HG02610 (cell line): Measurements from ENCODE around the gene MAP2K5.
A peak's percentile ranks its signal among the peaks of the same experiment; 100 is the strongest.

ENCODE experiments used
- ATAC-seq: cut with Tn5 transposase; IDR thresholded peaks from one replicate; pipeline ENCODE4 v1.9.1; 2021; ENCODE audit warnings: mild to moderate bottlenecking, moderate library complexity; ENCODE audit not compliant: unreplicated experiment

Gene MAP2K5

DNA sequence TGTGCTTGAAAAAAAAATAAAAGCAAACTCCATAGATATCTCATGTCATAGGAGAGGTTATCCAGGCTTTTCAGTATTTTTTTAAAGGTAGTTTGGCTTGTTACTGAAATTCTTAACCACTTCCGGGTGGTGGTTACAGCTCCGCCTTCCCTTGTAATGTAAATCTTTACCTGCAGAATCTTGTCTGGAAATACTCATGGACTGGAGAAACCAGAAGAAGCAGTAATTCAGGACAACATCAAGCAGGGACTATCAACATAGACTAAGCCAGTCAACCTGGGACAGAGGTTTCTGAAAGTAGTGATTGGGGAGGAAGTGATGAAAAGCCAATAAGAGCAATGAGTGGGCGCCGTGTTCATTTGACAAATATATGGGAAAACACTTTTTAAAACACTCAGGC, 203.9 kb downstream of the MAP2K5 start:
- ATAC-seq: no peak

DNA sequence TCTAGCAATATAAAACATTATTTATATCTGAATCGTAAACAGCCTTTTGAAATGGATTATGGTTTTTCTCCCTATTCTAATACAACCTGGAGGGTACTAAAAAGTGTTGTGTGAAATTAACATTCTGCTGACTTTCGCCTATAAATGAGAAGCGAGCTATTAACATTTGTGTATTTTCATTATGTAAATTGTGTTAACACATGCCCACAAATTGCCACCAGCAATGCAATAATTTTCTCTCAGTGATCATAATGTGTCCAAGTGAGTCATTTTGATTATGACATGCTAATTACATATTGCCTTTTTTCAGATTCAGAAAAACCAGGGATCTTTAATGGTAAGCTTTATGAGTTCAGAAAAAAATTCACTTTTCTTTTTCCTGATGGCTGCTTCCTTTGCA, 205.4 kb downstream of the MAP2K5 start:
- no peak for ATAC-seq

DNA sequence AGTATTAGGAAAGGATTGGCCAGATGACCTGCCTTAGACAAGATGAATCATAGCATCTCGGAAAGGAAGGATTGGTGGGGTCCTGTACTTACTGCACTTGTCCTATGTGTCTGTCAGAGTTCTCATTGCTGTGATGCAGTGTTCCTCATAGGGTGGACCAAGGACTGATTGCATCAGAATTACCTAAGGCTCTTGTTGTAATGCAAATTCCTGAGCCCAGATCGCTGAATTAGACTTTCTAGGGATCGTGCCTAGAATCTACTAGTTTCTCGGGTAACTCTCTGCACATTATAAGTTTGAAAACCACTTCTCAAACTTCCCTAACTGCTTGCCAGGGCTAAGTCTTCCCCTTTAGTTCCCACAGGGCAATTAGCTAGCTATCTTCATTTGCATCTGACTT, 207.9 kb downstream of the MAP2K5 start:
- ATAC-seq: no peak

GRCh38 chr15:67753891-67754290, 211.4 kb downstream of the MAP2K5 start:
- ATAC-seq: no peak

GRCh38 chr15:67755264-67755663, 212.8 kb downstream of the MAP2K5 start:
- ATAC-seq: no peak

GRCh38 chr15:67755936-67756335, 213.4 kb downstream of the MAP2K5 start:
- ATAC-seq: no peak

- ATAC-seq: no peak
Observed at GRCh38 chr15:67758619-67759300, 216.3 kb downstream of the MAP2K5 start.

DNA sequence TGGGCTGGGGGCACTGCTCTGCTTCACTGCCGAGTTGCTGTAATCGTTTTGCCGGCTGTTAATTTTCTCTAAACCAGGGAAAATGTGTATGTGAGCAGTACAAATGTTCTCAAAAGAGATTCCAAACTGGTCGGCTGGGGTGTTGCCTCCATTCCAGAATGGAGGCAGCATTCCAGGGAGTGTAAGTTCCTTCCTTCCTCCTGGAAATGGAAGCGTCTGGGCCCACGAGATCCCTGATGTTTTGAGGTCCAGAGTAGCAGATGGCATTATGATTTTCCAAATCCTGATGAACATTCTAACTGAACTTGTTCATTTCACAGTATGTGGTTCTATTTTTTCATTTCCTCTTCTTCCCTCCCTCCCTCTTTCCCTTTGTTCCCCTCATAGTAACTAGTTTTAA, 218.4 kb downstream of the MAP2K5 start:
- no peak for ATAC-seq

- ATAC-seq: no peak
Observed at GRCh38 chr15:67761343-67761742, 218.8 kb downstream of the MAP2K5 start.

DNA sequence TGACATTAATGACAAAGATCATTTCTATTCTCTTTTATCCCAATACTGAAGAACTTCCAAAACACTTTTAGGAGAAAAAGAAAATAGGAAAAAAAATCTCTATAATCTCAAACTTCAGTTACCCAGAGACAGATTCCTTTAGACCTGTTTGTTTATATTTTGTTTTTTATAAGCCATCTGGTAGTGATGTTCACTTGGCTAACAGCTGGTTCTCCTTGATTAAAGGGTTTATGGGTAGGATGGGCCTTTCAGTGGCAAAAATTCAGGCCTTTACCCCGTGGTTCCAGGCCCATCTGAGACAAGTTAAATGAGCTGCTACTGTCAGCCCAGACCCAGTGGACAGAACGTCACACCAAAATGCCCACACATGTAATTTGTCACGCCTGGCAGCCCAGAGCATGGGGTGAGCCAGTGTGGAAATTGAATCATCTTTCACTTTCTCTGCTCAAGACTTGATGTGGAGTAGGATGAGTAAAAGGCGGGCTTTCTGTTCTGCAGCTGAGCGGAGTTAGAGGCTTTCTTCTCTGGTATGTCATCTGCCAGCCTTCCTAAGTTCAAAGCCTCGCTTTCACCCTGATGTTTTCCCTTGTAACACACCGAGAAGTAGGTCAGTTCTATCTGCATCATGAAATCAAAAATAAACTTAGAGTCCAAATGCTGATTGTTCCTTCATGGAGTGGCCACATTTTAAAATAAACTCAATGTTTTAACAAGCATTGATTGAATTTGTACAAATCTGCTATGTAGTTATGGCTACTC, 220.3 kb downstream of the MAP2K5 start:
- peak; percentile 94 for ATAC-seq

DNA sequence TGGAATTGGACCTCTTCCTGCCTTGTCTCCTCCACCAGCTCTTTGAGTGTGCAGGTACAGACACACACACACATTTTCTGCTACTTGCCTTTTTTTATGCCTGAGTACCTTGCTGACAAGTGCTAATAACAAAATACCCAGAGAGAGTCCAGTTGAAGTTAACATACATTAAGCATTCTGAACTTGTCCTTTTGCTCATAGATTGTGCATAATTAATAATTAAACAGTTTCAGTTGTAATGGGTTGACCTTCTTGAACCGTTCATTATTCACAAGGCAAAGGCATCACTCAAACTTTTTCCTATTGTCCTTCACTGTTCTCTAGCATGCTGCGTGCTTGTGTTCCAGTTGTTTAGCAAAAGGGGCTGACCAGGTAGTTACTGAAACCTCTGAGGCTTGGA, 223.2 kb downstream of the MAP2K5 start:
- ATAC-seq: no peak

DNA sequence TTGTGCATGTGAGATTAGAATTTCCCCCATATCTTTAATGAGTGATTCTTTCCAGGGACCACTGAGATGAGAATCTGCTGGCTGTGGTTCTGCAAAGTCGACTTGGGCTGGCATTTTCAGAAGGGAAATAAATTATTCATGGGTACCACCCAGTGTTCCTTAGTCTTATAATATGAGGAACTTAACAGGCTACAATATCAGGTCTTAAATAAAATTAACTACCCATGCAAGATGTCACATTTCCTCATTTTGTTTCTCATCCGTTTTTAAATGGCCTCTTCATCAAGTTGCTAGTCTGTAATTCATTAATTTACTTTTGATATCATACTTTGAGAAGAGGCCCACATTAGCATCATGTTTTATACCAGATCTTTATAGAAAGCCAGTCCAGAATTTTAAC, 224.5 kb downstream of the MAP2K5 start:
- no peak for ATAC-seq

- no peak for ATAC-seq
Observed at GRCh38 chr15:67768313-67768977, 225.9 kb downstream of the MAP2K5 start.

GRCh38 chr15:67769497-67770357, 227.2 kb downstream of the MAP2K5 start:
- ATAC-seq: no peak

DNA sequence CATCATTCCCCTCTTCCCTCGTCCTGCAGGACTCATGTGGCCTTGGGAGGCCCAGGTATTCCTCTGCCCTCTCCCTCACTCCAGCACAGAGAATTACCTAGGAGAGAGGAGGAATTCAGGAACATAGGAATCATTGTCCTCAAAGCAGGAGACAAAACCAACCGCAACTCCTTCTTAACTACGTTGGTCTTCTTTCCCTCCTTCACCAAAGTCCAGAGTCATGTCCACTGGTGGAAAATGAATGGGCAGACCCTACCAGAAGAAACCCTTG, 227.8 kb downstream of the MAP2K5 start:
- ATAC-seq: no peak

DNA sequence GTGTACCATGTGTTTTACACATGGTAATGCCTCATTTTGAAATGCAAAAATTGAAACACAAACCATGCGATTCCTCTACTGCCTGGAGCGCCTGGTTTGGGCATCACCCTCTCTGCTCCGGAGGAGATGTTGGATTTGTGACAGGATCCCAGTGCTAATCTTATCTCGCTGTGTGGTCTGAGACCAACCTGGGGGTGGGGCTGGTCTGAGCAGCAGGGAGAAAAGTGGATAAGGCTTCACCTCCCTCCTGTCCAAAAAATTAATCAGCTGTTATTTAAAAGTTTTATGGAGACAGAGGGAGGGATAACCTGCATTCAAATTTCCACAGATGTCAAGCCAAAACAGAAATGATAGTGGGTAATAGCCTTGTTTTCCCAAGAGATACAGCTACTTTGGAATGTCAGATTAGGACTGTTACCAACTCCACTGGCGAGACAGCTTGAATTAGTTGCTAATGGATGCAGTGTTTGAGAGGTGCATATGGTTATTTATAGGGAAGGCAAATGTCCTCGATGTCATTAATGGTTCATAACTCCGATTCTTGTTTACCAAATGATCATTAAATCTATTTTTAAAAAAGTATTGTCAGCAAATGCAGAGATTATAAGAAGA, 228.8 kb downstream of the MAP2K5 start:
- ATAC-seq: no peak

DNA sequence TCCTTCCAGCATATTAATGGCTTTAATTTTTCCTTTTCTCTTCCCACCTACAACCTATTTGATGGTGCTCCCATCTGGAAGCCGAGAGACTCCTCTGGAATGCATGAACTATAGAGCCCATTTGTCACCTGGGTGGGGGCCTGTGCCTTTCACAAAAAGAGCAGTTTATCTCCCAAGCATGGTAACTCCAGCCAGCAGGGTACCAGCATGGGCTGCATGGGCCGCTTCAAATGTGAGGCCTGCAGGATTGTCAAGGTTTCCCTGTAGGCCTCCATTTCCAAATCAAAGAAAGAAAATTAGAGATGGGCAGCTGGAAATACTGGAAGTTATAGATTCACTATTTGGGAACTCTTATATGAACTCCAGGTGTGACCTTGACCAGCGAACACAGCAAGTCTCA, 232.1 kb downstream of the MAP2K5 start:
- ATAC-seq: no peak

DNA sequence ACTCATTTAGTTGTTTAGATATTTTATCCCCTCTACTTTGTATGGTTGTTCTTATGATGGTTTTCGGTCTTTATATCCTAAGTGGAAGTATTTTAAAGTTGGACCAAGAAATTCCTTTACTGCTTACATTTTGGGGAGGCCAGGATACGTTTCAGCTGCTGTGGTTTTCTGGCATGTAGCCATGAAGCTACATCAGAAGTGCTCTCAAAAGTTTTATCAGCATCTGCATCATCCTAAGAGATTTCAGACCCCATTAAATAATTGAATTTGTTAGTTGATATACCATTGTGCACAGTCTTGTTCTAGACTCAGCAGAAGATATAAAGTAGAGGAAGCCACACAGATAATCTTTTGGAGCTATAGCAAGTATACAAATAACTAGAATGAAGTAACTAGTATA, 232.7 kb downstream of the MAP2K5 start:
- ATAC-seq: no peak

GRCh38 chr15:67775998-67776397, 233.5 kb downstream of the MAP2K5 start:
- no peak for ATAC-seq

DNA sequence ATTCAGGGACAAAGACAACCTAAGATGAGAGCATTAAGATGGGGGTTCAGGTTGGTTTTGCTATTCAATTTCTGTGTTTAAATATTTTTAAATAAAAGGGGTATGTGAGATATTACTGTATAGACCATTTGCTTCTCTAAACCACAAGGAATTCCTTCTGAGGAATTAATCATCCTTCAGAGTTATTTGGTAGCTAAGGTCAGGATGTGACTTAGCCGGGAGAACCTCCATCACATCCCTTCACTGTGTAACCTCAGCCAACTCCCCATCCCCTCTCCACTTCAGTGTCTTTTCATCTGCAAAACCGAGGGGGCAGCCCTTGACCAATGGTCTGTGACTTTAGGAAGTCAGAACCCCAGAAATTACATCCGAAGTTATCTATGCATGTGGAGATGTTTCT, 234.1 kb downstream of the MAP2K5 start:
- no peak for ATAC-seq

- no peak for ATAC-seq
Observed at GRCh38 chr15:67777071-67777470, 234.6 kb downstream of the MAP2K5 start.
